Measurements from ENCODE around the gene PRICKLE4. TPM values are rescaled to one million over a fixed set of nuclear protein-coding genes. Genes with fewer than 3 reads are reported as not detected.
"Not testable (repeated sequence)": the region's sequence is repeated elsewhere in the genome, so short reads cannot be mapped to it uniquely, and the experiment has no call there.

PRICKLE4 gene
- total RNA-seq, 1 experiment from 2014 or later: not detected

DNA sequence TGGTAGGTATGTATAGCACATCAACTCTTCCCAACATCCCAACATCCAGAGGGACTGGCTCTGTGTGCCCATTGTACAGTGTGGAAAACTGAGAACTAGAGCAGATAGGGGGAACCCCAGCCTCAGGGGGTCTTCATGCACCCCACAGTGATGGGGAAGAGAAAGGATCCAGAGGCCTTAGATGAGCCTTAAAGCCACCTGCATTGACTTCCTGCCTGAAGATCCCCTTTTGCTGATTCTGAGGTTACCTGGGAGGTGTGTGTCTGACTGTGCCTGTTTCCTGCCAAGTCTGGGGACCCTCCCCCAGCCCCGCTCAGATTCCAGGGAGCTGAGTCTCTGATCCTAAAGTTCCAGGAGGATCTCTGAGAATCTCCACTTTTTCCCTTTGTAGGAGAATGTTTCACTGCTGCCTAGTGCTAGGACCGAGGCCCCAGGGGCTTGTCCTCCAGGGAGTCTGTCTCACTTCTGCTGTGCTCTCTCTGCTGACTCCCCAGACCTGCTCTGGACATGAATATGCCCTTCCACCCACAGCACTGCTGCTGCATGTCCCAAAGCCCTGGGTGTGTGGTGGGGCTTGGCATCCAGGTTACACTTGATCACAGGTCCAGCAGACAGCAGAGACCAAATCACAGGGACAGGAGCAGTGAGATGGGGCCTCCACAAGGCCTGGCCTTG lies 20.5 kb upstream of the PRICKLE4 start:
- intact Hi-C loops (cut with micrococcal nuclease; ENCODE audit: unreplicated experiment): no loop called here
- DNase-seq (ENCODE audit: low spot score): no peak
- Histone ChIP-seq H3K4me1 (ENCODE audit: insufficient read depth, low read length, poor library complexity, severe bottlenecking) (peaks cover 5% of the 10 kb centered on the region), H3K9me3 (ENCODE audit: low read depth, low read length, poor library complexity, severe bottlenecking) (no peaks in the 10 kb centered on the region), H3K27ac (ENCODE audit: low read depth, low read length, poor library complexity, severe bottlenecking) (no peak overlapping the region), H3K4me3 (ENCODE audit: low read depth, low read length, poor library complexity, severe bottlenecking) (no peak overlapping the region), H3K27me3 (replicated peaks; ENCODE audit: insufficient read depth, low read depth, low read length, poor library complexity) (no peaks in the 10 kb centered on the region), H3K36me3 (ENCODE audit: insufficient read depth, low read length, poor library complexity, severe bottlenecking) (no peaks in the 10 kb centered on the region)
- CTCF ChIA-PET: interaction anchor here (0.6 kb wide), 1 partner anchor 392 kb away, joined by 4 read pairs; no protein-coding TSS in a partner anchor
- no TSS peak for BruUV-seq (replicated peaks)
- POLR2A ChIA-PET (ENCODE audit: low non-redundant PET): no interaction called here
- no peak for TF ChIP-seq EZH2 (IDR thresholded peaks at IDR 0.05; ENCODE audit: borderline replicate concordance, low read depth, low read length, poor library complexity, severe bottlenecking)
- TF ChIP-seq, protein P1, sequence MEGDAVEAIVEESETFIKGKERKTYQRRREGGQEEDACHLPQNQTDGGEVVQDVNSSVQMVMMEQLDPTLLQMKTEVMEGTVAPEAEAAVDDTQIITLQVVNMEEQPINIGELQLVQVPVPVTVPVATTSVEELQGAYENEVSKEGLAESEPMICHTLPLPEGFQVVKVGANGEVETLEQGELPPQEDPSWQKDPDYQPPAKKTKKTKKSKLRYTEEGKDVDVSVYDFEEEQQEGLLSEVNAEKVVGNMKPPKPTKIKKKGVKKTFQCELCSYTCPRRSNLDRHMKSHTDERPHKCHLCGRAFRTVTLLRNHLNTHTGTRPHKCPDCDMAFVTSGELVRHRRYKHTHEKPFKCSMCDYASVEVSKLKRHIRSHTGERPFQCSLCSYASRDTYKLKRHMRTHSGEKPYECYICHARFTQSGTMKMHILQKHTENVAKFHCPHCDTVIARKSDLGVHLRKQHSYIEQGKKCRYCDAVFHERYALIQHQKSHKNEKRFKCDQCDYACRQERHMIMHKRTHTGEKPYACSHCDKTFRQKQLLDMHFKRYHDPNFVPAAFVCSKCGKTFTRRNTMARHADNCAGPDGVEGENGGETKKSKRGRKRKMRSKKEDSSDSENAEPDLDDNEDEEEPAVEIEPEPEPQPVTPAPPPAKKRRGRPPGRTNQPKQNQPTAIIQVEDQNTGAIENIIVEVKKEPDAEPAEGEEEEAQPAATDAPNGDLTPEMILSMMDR (conservative IDR thresholded peaks at IDR 0.05; ENCODE audit: low read depth, low read length): no peak

DNA sequence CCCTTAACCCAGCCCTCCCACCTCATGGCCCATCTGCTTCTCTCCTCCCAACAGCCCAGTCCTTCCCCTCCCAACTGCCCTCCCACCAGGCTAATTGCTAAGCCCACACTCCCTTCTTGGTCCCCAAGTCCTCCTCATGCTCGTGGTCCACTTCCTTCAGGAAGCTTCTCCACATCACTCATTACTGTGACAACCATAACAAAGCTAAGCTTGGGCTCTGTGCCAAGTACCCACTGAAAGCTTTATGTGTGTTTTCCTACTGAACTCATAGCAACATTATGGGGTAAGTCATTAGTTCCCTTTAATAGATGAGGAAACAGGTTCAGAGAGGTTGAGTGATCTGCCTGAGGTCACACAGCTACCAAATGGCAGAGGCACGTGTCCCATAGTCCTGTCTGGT lies 17.1 kb upstream of the PRICKLE4 start:
- H3K27ac ChIP-seq (ENCODE audit: low read depth, low read length, poor library complexity, severe bottlenecking): no peak overlapping the region
- ChIA-PET CTCF (no interaction called here), POLR2A (ENCODE audit: low non-redundant PET) (no interaction called here)
- no peaks in the 10 kb centered on the region for H3K27me3 ChIP-seq (replicated peaks; ENCODE audit: insufficient read depth, low read depth, low read length, poor library complexity)
- no peak overlapping the region for H3K4me3 ChIP-seq (ENCODE audit: low read depth, low read length, poor library complexity, severe bottlenecking)
- DNase-seq (ENCODE audit: low spot score): peak; percentile 48
- intact Hi-C loops (cut with micrococcal nuclease; ENCODE audit: unreplicated experiment): no loop called here
- no peaks in the 10 kb centered on the region for H3K9me3 ChIP-seq (ENCODE audit: low read depth, low read length, poor library complexity, severe bottlenecking)
- peaks cover 5% of the 10 kb centered on the region for H3K4me1 ChIP-seq (ENCODE audit: insufficient read depth, low read length, poor library complexity, severe bottlenecking)
- TF ChIP-seq, protein P1 (conservative IDR thresholded peaks at IDR 0.05; ENCODE audit: low read depth, low read length): no peak
- no peak for TF ChIP-seq EZH2 (IDR thresholded peaks at IDR 0.05; ENCODE audit: borderline replicate concordance, low read depth, low read length, poor library complexity, severe bottlenecking)
- H3K36me3 ChIP-seq (ENCODE audit: insufficient read depth, low read length, poor library complexity, severe bottlenecking): no peaks in the 10 kb centered on the region
- BruUV-seq (replicated peaks): no TSS peak

DNA sequence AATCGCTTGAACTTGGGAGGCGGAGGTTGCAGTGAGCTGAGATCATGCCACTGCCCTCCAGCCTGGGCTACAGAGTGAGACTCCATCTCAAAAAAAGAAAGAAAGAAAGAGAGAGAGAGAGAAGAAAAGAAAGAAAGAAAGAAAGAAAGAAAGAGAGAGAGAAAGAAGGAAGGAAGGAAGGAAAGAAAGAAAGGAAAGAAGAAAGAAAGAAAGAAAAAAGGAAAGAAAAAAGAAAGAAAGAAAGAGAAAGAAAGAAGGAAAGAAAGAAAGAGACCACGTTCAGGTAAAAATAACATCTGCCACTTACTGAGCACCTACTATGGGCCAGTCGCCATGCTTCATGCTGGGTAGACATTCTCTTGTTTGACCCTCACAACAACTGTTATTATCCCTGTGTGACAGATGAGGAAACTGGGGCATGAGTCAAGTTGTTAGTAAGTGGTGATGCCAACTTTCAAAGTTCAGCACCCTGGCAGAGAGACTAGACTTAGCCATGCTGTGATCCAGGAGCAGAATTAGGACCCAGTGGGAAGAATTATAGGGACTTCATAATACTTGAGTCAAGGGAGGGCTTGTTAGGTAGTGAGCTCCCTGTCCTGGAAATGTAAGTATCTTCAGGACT lies 14.4 kb upstream of the PRICKLE4 start:
- POLR2A ChIA-PET (ENCODE audit: low non-redundant PET); H3K9me3 ChIP-seq (ENCODE audit: low read depth, low read length, poor library complexity, severe bottlenecking); H3K27ac ChIP-seq (ENCODE audit: low read depth, low read length, poor library complexity, severe bottlenecking); H3K27me3 ChIP-seq (replicated peaks; ENCODE audit: insufficient read depth, low read depth, low read length, poor library complexity); H3K36me3 ChIP-seq (ENCODE audit: insufficient read depth, low read length, poor library complexity, severe bottlenecking); BruUV-seq (replicated peaks); H3K4me3 ChIP-seq (ENCODE audit: low read depth, low read length, poor library complexity, severe bottlenecking); intact Hi-C loops (cut with micrococcal nuclease; ENCODE audit: unreplicated experiment); H3K4me1 ChIP-seq (ENCODE audit: insufficient read depth, low read length, poor library complexity, severe bottlenecking); DNase-seq (ENCODE audit: low spot score): not testable (repeated sequence)
- CTCF ChIA-PET: interaction anchor here (0.6 kb wide), 1 partner anchor 61 kb away, joined by 3 read pairs; no protein-coding TSS in a partner anchor
